ENCODE measurements around the gene AOAH.

- TF ChIP-seq, protein P1, sequence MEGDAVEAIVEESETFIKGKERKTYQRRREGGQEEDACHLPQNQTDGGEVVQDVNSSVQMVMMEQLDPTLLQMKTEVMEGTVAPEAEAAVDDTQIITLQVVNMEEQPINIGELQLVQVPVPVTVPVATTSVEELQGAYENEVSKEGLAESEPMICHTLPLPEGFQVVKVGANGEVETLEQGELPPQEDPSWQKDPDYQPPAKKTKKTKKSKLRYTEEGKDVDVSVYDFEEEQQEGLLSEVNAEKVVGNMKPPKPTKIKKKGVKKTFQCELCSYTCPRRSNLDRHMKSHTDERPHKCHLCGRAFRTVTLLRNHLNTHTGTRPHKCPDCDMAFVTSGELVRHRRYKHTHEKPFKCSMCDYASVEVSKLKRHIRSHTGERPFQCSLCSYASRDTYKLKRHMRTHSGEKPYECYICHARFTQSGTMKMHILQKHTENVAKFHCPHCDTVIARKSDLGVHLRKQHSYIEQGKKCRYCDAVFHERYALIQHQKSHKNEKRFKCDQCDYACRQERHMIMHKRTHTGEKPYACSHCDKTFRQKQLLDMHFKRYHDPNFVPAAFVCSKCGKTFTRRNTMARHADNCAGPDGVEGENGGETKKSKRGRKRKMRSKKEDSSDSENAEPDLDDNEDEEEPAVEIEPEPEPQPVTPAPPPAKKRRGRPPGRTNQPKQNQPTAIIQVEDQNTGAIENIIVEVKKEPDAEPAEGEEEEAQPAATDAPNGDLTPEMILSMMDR (IDR thresholded peaks at IDR 0.05) = no peak
- no peak for TF ChIP-seq POLR2A (IDR thresholded peaks at IDR 0.05)
Measured at GRCh38 chr7:36663481-36663880, 60.8 kb downstream of the AOAH start.

Data from adrenal gland (tissue), 5 donors.